Sigmoid colon (tissue), 7 donors: ENCODE measurements around the gene CHRNA9. TPM values are rescaled to one million over a fixed set of nuclear protein-coding genes. Genes with fewer than 3 reads are reported as not detected.
A peak's percentile ranks its signal among the peaks of the same experiment; 100 is the strongest.

Experiments used
- DNase-seq: peaks from one replicate; pipeline ENCODE4 v3.0.0-alpha.2; 2019
- H3K27ac ChIP-seq, 4 donors: fragments of 200-600 bp; sonication (generic); one replicate each; pipeline ENCODE4 v1.5.1; 2016 to 2019; ENCODE audit warnings: mild to moderate bottlenecking in 1 of 4
- H3K27me3 ChIP-seq, 3 donors: fragments of 200-600 bp; sonication (generic); one replicate each; pipeline ENCODE4 v1.5.1; 2019; ENCODE audit warnings: mild to moderate bottlenecking in 1 of 3
- H3K36me3 ChIP-seq, 4 donors: fragments of 200-600 bp; sonication (generic); one replicate each; pipeline ENCODE4 v1.5.1; 2016 to 2019
- H3K4me1 ChIP-seq, 4 donors: fragments of 200-600 bp; sonication (generic); one replicate each; pipeline ENCODE4 v1.5.1; 2017 to 2019
- H3K4me3 ChIP-seq, 4 donors: fragments of 200-600 bp; sonication (generic); one replicate each; pipeline ENCODE4 v1.5.1; 2017 to 2019; ENCODE audit warnings: mild to moderate bottlenecking in 2 of 4, moderate library complexity in 1 of 4
- H3K9me3 ChIP-seq, 4 donors: fragments of 200-600 bp in 3 of 4; sonication (generic) in 3 of 4; one replicate each; pipeline versions ENCODE4 v1.5.1 to v1.6.1; 2013 to 2019
- EP300 ChIP-seq, 4 donors: sonication (generic); formaldehyde crosslinking; IDR thresholded peaks; one replicate each; pipeline ENCODE4 v1.6.1; 2017; ENCODE audit warnings: antibody characterized with exemption in 4 of 4
- POLR2A ChIP-seq, 2 donors: fragments of 450-650 bp; IDR thresholded peaks; one replicate each; pipeline ENCODE4 v1.6.1; 2016; ENCODE audit warnings: antibody characterized with exemption in 2 of 2, mild to moderate bottlenecking in 2 of 2, moderate library complexity in 2 of 2
- POLR2AphosphoS5 ChIP-seq, 4 donors: sonication (generic); formaldehyde crosslinking; IDR thresholded peaks; one replicate each; pipeline ENCODE4 v1.6.1; 2017; ENCODE audit warnings: antibody characterized with exemption in 4 of 4
- WGBS, 2 donors: extraction: QIAGEN DNeasy Blood & Tissue Kit; methylation state at CpG; one replicate each; pipeline ENCODE4 v1.1.7; 2013; 5-methylcytosine and 5-hydroxymethylcytosine counted together
- intact Hi-C: fragments of 100-400 bp; cut with DNase I; formaldehyde crosslinking; loops from one replicate; pipeline ENCODE4 v1.15.1; 2023
- polyA plus RNA-seq, 3 donors: library from polyadenylated mRNA; stranded (reverse); fragments of 200-250 nt; gene quantifications; one replicate each; pipeline ENCODE4 v1.2.3, GENCODE V29; 2013
- total RNA-seq, 4 donors: library from RNA; depleted of rRNA; stranded (reverse); fragments of >200 nt; gene quantifications; one replicate each; pipeline ENCODE4 v1.1.0, GENCODE V29; 2016
- TF ChIP-seq, protein P1 (sequence below), 4 experiments: fragments of 450-650 bp in 3 of 4; fragments of 200-600 bp in 1 of 4; IDR thresholded peaks; one replicate each; pipeline ENCODE4 v1.5.1; 2016 to 2019; ENCODE audit warnings: antibody characterized with exemption in 4 of 4, mild to moderate bottlenecking in 3 of 4, moderate library complexity in 2 of 4
- donor health status: healthy with polysubstance abuse.
- donor health status: Bipolar disorder and iron deficiency.
- donor health status: healthy.

CHRNA9 gene
- total and polyA plus RNA-seq, 7 donors: not detected

DNA sequence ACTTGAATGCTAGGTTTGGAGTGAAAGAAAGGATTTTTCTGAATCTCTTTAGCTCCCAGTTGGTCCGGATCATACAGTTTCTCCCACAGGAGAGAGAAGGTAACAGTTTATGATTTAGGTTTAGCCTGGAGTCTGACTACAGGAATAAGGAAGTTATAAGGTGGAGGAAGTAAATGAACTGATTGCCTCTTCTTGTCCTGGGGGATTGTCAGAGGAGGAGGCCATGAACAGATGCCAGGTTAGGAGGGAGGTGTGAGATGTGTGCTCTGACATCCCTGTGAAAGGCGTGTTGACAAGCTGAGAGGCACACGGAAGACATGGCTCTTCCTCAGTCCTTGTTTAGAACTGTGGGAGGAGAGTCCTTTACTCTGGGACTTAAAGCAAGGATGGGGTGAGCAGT is 64.4 kb downstream of the CHRNA9 start:
- Histone ChIP-seq H3K27me3 (no peaks in the 10 kb centered on the region), H3K4me1 (no peaks in the 10 kb centered on the region), H3K9me3 (no peaks in the 10 kb centered on the region), H3K36me3 (no peaks in the 10 kb centered on the region), H3K4me3 (no peak overlapping the region), H3K27ac (no peak overlapping the region)
- TF ChIP-seq POLR2AphosphoS5 (IDR thresholded peaks at IDR 0.05) (no peak), EP300 (IDR thresholded peaks at IDR 0.05) (no peak), POLR2A (IDR thresholded peaks at IDR 0.05) (no peak)
- TF ChIP-seq, protein P1, sequence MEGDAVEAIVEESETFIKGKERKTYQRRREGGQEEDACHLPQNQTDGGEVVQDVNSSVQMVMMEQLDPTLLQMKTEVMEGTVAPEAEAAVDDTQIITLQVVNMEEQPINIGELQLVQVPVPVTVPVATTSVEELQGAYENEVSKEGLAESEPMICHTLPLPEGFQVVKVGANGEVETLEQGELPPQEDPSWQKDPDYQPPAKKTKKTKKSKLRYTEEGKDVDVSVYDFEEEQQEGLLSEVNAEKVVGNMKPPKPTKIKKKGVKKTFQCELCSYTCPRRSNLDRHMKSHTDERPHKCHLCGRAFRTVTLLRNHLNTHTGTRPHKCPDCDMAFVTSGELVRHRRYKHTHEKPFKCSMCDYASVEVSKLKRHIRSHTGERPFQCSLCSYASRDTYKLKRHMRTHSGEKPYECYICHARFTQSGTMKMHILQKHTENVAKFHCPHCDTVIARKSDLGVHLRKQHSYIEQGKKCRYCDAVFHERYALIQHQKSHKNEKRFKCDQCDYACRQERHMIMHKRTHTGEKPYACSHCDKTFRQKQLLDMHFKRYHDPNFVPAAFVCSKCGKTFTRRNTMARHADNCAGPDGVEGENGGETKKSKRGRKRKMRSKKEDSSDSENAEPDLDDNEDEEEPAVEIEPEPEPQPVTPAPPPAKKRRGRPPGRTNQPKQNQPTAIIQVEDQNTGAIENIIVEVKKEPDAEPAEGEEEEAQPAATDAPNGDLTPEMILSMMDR (IDR thresholded peaks at IDR 0.05): no peak
- intact Hi-C loops: no loop called here
- no peak for DNase-seq
- 20 to 67% methylated on average over 3 of the region's 3 CpGs for WGBS, 2 donors

DNA sequence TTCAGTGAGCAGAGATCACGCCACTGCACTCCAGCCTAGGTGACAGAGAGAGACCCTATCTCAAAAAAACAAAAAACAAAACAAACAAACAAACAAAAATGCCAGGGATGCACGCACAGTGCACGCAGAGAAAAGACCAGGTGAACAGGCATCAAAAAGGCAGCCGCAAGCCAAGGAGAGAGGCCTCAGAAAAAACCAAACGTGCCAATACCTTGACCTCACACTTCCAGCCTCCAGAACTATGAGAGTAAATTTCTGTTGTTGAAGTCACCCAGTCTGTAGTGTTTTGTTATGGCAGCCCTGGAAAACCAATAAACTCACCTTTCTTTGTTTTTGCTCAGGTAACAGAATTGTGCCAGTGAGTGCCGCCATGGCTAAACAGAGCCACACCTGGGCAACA is 66.0 kb downstream of the CHRNA9 start:
- intact Hi-C loops: no loop called here
- H3K27me3 ChIP-seq: no peaks in the 10 kb centered on the region
- no peaks in the 10 kb centered on the region for H3K36me3 ChIP-seq
- no peak overlapping the region for H3K4me3 ChIP-seq
- WGBS, 2 donors: 94 to 98% methylated on average over 6 of the region's 6 CpGs
- no peak for DNase-seq
- no peak overlapping the region for H3K27ac ChIP-seq
- TF ChIP-seq EP300 (IDR thresholded peaks at IDR 0.05): no peak
- no peak for TF ChIP-seq POLR2AphosphoS5 (IDR thresholded peaks at IDR 0.05)
- TF ChIP-seq, protein P1 (IDR thresholded peaks at IDR 0.05): no peak
- no peak for TF ChIP-seq POLR2A (IDR thresholded peaks at IDR 0.05)
- H3K4me1 ChIP-seq: no peaks in the 10 kb centered on the region
- no peaks in the 10 kb centered on the region for H3K9me3 ChIP-seq

GRCh38 chr4:40401631-40402030 is 66.5 kb downstream of the CHRNA9 start:
- Histone ChIP-seq H3K9me3 (no peaks in the 10 kb centered on the region), H3K27me3 (no peaks in the 10 kb centered on the region), H3K4me3 (no peak overlapping the region), H3K4me1 (no peaks in the 10 kb centered on the region), H3K27ac (no peak overlapping the region), H3K36me3 (no peaks in the 10 kb centered on the region)
- intact Hi-C loops: no loop called here
- 78 to 86% methylated on average over 8 of the region's 8 CpGs for WGBS, 2 donors
- DNase-seq: no peak
- TF ChIP-seq POLR2A (IDR thresholded peaks at IDR 0.05) (no peak), EP300 (IDR thresholded peaks at IDR 0.05) (no peak), POLR2AphosphoS5 (IDR thresholded peaks at IDR 0.05) (peak in 1 of 4 donors; percentile 22)
- TF ChIP-seq, protein P1 (IDR thresholded peaks at IDR 0.05): no peak

GRCh38 chr4:40402556-40402955 is 67.4 kb downstream of the CHRNA9 start:
- Histone ChIP-seq H3K27ac (no peak overlapping the region), H3K36me3 (no peaks in the 10 kb centered on the region), H3K4me1 (no peaks in the 10 kb centered on the region), H3K4me3 (no peak overlapping the region), H3K9me3 (no peaks in the 10 kb centered on the region), H3K27me3 (no peaks in the 10 kb centered on the region)
- DNase-seq: no peak
- TF ChIP-seq, protein P1 (IDR thresholded peaks at IDR 0.05): no peak
- TF ChIP-seq EP300 (IDR thresholded peaks at IDR 0.05): no peak
- WGBS, 2 donors: 92 to 95% methylated on average over 1 of the region's 1 CpG
- intact Hi-C loops: no loop called here

GRCh38 chr4:40403081-40403480 is 67.9 kb downstream of the CHRNA9 start:
- Histone ChIP-seq H3K9me3 (no peaks in the 10 kb centered on the region), H3K4me1 (no peaks in the 10 kb centered on the region), H3K27ac (no peak overlapping the region), H3K27me3 (no peaks in the 10 kb centered on the region), H3K4me3 (no peak overlapping the region), H3K36me3 (no peaks in the 10 kb centered on the region)
- intact Hi-C loops: no loop called here
- DNase-seq: no peak
- WGBS, 2 donors: 81 to 92% methylated on average over 5 of the region's 5 CpGs
- TF ChIP-seq, protein P1 (IDR thresholded peaks at IDR 0.05): no peak
- TF ChIP-seq POLR2A (IDR thresholded peaks at IDR 0.05): no peak
- no peak for TF ChIP-seq POLR2AphosphoS5 (IDR thresholded peaks at IDR 0.05)
- TF ChIP-seq EP300 (IDR thresholded peaks at IDR 0.05): no peak
